Endothelial cell of umbilical vein (primary cell): Measurements from ENCODE around the gene FBXW4. TPM values are rescaled to one million over a fixed set of nuclear protein-coding genes. Genes with fewer than 3 reads are reported as not detected.

Experiments used
- BruUV-seq: library from RNA; stranded (reverse); fragments of 400-500 nt; replicated peaks from 2 replicates; lab custom pipeline; 2021; lab: Mats Ljungman, UMichigan
- CTCF ChIA-PET: fragments of 300-600, 350-600 bp; sonication (Branson Sonifier 250); formaldehyde crosslinking; loops from one replicate; lab custom pipeline; 2021; ENCODE audit warnings: antibody characterized with exemption, inconsistent platforms; lab: Charles Lee
- POLR2A ChIA-PET: fragments of 300-600, 350-600 bp; sonication (Branson Sonifier 250); formaldehyde crosslinking; loops from one replicate; lab custom pipeline; 2021; ENCODE audit warnings: antibody characterized with exemption, inconsistent platforms; lab: Charles Lee
- DNase-seq: peaks from one replicate; pipeline ENCODE4 v3.0.0-alpha.2; 2011; ENCODE audit warnings: low read depth, low spot score
- FAIRE-seq: peaks from 2 replicates; lab custom pipeline; 2011; peaks lifted over from hg19 to GRCh38; lab: Jason Lieb, UNC
- H2AFZ ChIP-seq: 2 replicates; pipeline ENCODE4 v1.6.0; 2012; ENCODE audit warnings: low read depth, low read length, control low read depth, inconsistent platforms
- H3K27ac ChIP-seq: 2 replicates; pipeline ENCODE4 v1.5.1; 2011; ENCODE audit warnings: low read depth, mild to moderate bottlenecking, control low read depth, low read length, moderate library complexity; ENCODE audit not compliant: insufficient read depth
- H3K27me3 ChIP-seq, 2 experiments: 2 replicates each; pipeline versions ENCODE4 v1.6.0 to v1.6.1; 2011; ENCODE audit warnings: low read length in 2 of 2, mixed read lengths in 1 of 2; ENCODE audit not compliant: control insufficient read depth in 2 of 2, insufficient read depth in 2 of 2
- H3K36me3 ChIP-seq, 2 experiments: 2 replicates in 1 of 2; 3 replicates in 1 of 2; pipeline ENCODE4 v1.5.1; 2011; ENCODE audit warnings: low read length in 2 of 2, mild to moderate bottlenecking in 1 of 2, moderate library complexity in 1 of 2; ENCODE audit not compliant: control insufficient read depth in 2 of 2, insufficient read depth in 2 of 2; ENCODE audit errors: extremely low read depth in 1 of 2
- H3K4me1 ChIP-seq: 3 replicates; pipeline ENCODE4 v1.5.1; 2011; ENCODE audit warnings: mild to moderate bottlenecking, low read length; ENCODE audit not compliant: control insufficient read depth, insufficient read depth; ENCODE audit errors: extremely low read depth
- H3K4me2 ChIP-seq: 2 replicates; pipeline ENCODE4 v1.6.1; 2011; ENCODE audit warnings: low read length, control low read depth, mixed read lengths; ENCODE audit not compliant: insufficient read depth
- H3K4me3 ChIP-seq, 3 experiments: fragments of 200-600 bp in 1 of 3; sonication (generic), shearing (Covaris generic) in 1 of 3; replicated peaks in 1 of 3; 2 replicates each; pipeline ENCODE4 v1.5.1; 2011 to 2016; ENCODE audit warnings: control low read depth in 3 of 3, low read length in 3 of 3, mild to moderate bottlenecking in 2 of 3, inconsistent platforms in 1 of 3, low read depth in 1 of 3, moderate library complexity in 1 of 3; ENCODE audit not compliant: insufficient read depth in 1 of 3
- H3K79me2 ChIP-seq: 2 replicates; pipeline ENCODE4 v1.6.0; 2012; ENCODE audit warnings: low read length, inconsistent platforms; ENCODE audit not compliant: control insufficient read depth, insufficient read depth
- H3K9ac ChIP-seq: replicated peaks from 2 replicates; pipeline ENCODE3; 2011; ENCODE audit warnings: low read length, control low read depth; ENCODE audit not compliant: insufficient read depth; ENCODE audit errors: extremely low read depth
- H3K9me1 ChIP-seq: replicated peaks from 3 replicates; pipeline ENCODE4 v1.6.0; 2011; ENCODE audit warnings: mild to moderate bottlenecking, low read length; ENCODE audit not compliant: control insufficient read depth, insufficient read depth; ENCODE audit errors: extremely low read depth
- H3K9me3 ChIP-seq: replicated peaks from 2 replicates; pipeline ENCODE4 v1.5.1; 2012; ENCODE audit warnings: low read length, inconsistent platforms; ENCODE audit not compliant: control insufficient read depth, insufficient read depth
- H4K20me1 ChIP-seq: replicated peaks from 2 replicates; pipeline ENCODE3; 2011; ENCODE audit warnings: mild to moderate bottlenecking, low read length; ENCODE audit not compliant: control insufficient read depth, insufficient read depth; ENCODE audit errors: extremely low read depth
- EZH2 ChIP-seq: IDR thresholded peaks from 2 replicates; pipeline ENCODE4 v1.6.1; 2012; ENCODE audit warnings: borderline replicate concordance, low read depth, mild to moderate bottlenecking, moderate library complexity, low read length, inconsistent platforms; ENCODE audit not compliant: severe bottlenecking
- FOS ChIP-seq: IDR thresholded peaks from 2 replicates; pipeline ENCODE4 v1.6.1; 2011; ENCODE audit warnings: mild to moderate bottlenecking, low read length, moderate library complexity, borderline replicate concordance; ENCODE audit not compliant: insufficient read depth
- GATA2 ChIP-seq: IDR thresholded peaks from 2 replicates; pipeline ENCODE4 v1.7.0; 2011; ENCODE audit warnings: low read depth, mild to moderate bottlenecking, moderate library complexity, mixed read lengths, low read length; ENCODE audit not compliant: insufficient read length, insufficient read depth
- JUN ChIP-seq: IDR thresholded peaks from 2 replicates; pipeline ENCODE4 v1.6.1; 2011; ENCODE audit warnings: borderline replicate concordance, low read depth; ENCODE audit not compliant: insufficient read length, insufficient read depth
- MAX ChIP-seq: IDR thresholded peaks from 2 replicates; pipeline ENCODE4 v1.6.1; 2011; ENCODE audit not compliant: insufficient read depth, insufficient read length
- MYC ChIP-seq: IDR thresholded peaks from one replicate; pipeline ENCODE4 v1.6.1; 2011; ENCODE audit warnings: mild to moderate bottlenecking, low read depth, low read length
- POLR2A ChIP-seq: IDR thresholded peaks from 2 replicates; pipeline ENCODE4 v1.6.1; 2012; ENCODE audit warnings: low read depth, mild to moderate bottlenecking, control low read depth, low read length
- POLR2AphosphoS5 ChIP-seq: IDR thresholded peaks from 2 replicates; pipeline ENCODE4 v1.6.1; 2012; ENCODE audit warnings: low read depth, mild to moderate bottlenecking, control low read depth, low read length, moderate library complexity; ENCODE audit not compliant: insufficient read depth
- dilution Hi-C: fragments of 300-500 bp; cut with MboI; formaldehyde crosslinking; loops from one replicate; pipeline ENCODE4 v1.15.0; 2019; ENCODE audit warnings: low sequenced_read_pairs; ENCODE audit not compliant: extremely low pct_ligation_motif_present
- intact Hi-C: fragments of 100-400 bp; cut with micrococcal nuclease; formaldehyde crosslinking; loops from one replicate; pipeline ENCODE4 v1.10.0; 2022
- polyA plus RNA-seq, 4 experiments: library from polyadenylated mRNA; depleted of rRNA in 3 of 4; stranded (reverse) in 3 of 4; unstranded in 1 of 4; fragments of >200 nt; gene quantifications; 2 replicates each; pipeline versions ENCODE4 v1.2.1 to v1.2.3, GENCODE V29; 2011 to 2012; ENCODE audit warnings: missing spikeins in 1 of 4
- total RNA-seq: library from RNA; stranded (reverse); gene quantifications from 2 replicates; pipeline ENCODE4 v1.2.3, GENCODE V29; 2021
- TF ChIP-seq, protein P1 (sequence below), 2 donors: IDR thresholded peaks; 1 replicate in 1 of 2; 2 replicates in 1 of 2; pipeline ENCODE4 v1.5.1; 2011; ENCODE audit warnings: low read length in 2 of 2, mild to moderate bottlenecking in 2 of 2, moderate library complexity in 2 of 2, control low read depth in 1 of 2, inconsistent platforms in 1 of 2, low read depth in 1 of 2; ENCODE audit not compliant: insufficient read depth in 1 of 2; ENCODE audit errors: extremely low read depth in 1 of 2

Gene FBXW4
- total and polyA plus RNA-seq, 2 donors (not counting 3 experiments of a cell fraction or from before 2014, with no cell fraction given) = 20.8 to 21.1 TPM

DNA sequence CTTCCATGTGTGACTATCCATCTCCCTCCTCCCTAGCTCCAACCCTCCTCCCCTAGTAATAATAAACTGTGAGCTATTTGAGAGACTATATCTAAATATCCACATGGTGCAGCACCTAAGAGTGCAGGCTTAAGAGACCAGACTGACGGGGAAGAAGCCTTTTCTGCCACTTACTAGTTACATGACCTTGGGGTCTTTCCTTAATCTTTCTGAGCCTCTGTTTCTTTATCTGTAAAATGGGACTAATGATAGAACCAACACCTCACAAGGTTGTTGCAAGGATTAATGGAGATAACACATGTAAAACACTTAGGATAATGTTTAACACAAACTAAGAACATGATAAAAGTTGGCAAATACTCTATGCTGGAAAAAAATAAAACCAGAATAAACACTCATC, 37.1 kb upstream of the FBXW4 start:
- POLR2A ChIA-PET = no interaction called here
- peaks cover 4 to 13% of the 10 kb centered on the region in 2 experiments for H3K27me3 ChIP-seq
- no peaks in the 10 kb centered on the region for H3K9me1 ChIP-seq
- intact Hi-C loops = no loop called here
- no peak overlapping the region for H3K4me2 ChIP-seq
- no peaks in the 10 kb centered on the region for H3K9me3 ChIP-seq
- no peak overlapping the region for H3K4me3 ChIP-seq
- no peaks in the 10 kb centered on the region for H3K4me1 ChIP-seq
- dilution Hi-C loops = no loop called here
- TF ChIP-seq MAX (no peak), GATA2 (no peak), EZH2 (no peak), POLR2A (no peak), FOS (no peak), POLR2AphosphoS5 (no peak), MYC (no peak), JUN (no peak)
- TF ChIP-seq, protein P1, sequence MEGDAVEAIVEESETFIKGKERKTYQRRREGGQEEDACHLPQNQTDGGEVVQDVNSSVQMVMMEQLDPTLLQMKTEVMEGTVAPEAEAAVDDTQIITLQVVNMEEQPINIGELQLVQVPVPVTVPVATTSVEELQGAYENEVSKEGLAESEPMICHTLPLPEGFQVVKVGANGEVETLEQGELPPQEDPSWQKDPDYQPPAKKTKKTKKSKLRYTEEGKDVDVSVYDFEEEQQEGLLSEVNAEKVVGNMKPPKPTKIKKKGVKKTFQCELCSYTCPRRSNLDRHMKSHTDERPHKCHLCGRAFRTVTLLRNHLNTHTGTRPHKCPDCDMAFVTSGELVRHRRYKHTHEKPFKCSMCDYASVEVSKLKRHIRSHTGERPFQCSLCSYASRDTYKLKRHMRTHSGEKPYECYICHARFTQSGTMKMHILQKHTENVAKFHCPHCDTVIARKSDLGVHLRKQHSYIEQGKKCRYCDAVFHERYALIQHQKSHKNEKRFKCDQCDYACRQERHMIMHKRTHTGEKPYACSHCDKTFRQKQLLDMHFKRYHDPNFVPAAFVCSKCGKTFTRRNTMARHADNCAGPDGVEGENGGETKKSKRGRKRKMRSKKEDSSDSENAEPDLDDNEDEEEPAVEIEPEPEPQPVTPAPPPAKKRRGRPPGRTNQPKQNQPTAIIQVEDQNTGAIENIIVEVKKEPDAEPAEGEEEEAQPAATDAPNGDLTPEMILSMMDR (IDR thresholded peaks at IDR 0.05; ENCODE audit: extremely low read depth in 1 of 2, insufficient read depth in 1 of 2, low read depth in 1 of 2, low read length in 2 of 2) = no peak
- H3K36me3 ChIP-seq = no peaks in the 10 kb centered on the region
- H3K79me2 ChIP-seq = no peaks in the 10 kb centered on the region
- FAIRE-seq = no peak
- H2AFZ ChIP-seq = no peak overlapping the region
- no peaks in the 10 kb centered on the region for H4K20me1 ChIP-seq
- no peak overlapping the region for H3K9ac ChIP-seq
- H3K27ac ChIP-seq = no peak overlapping the region
- DNase-seq = no peak
- CTCF ChIA-PET = no interaction called here
- BruUV-seq = no TSS peak
